NCI-H2227 treated with DMSO at 0.1 percent for 48 hours (cell line): ENCODE results near the gene CCDC142.

Experiments
- DNase-seq: peaks from one replicate; lab custom pipeline; 2025; lab: John Stamatoyannopoulos, UW

Gene CCDC142

GRCh38 chr2:74441170-74441689 lies 41.6 kb downstream of the CCDC142 start:
- no peak for DNase-seq

- DNase-seq: peak; percentile 67
Measured at GRCh38 chr2:74440378-74441169, 42.2 kb downstream of the CCDC142 start.

- peak; percentile 30 for DNase-seq
Measured at GRCh38 chr2:74439803-74440377, 42.9 kb downstream of the CCDC142 start.

- no peak for DNase-seq
Measured at GRCh38 chr2:74439373-74439772, 43.4 kb downstream of the CCDC142 start.

GRCh38 chr2:74438248-74438647 lies 44.5 kb downstream of the CCDC142 start:
- DNase-seq: no peak

- no peak for DNase-seq
Measured at GRCh38 chr2:74436848-74437695, 45.7 kb downstream of the CCDC142 start.

- no peak for DNase-seq
Measured at GRCh38 chr2:74436111-74436805, 46.5 kb downstream of the CCDC142 start.

GRCh38 chr2:74430502-74430901 lies 52.3 kb downstream of the CCDC142 start:
- no peak for DNase-seq

- no peak for DNase-seq
Measured at GRCh38 chr2:74429487-74430451, 53.0 kb downstream of the CCDC142 start.

GRCh38 chr2:74428675-74429074 lies 54.1 kb downstream of the CCDC142 start:
- no peak for DNase-seq

- no peak for DNase-seq
Measured at GRCh38 chr2:74427551-74427950, 55.2 kb downstream of the CCDC142 start.

GRCh38 chr2:74426181-74426758 lies 56.5 kb downstream of the CCDC142 start:
- DNase-seq: no peak

- DNase-seq: no peak
Measured at GRCh38 chr2:74425523-74425922, 57.3 kb downstream of the CCDC142 start.

GRCh38 chr2:74424995-74425406 lies 57.8 kb downstream of the CCDC142 start:
- DNase-seq: no peak

GRCh38 chr2:74424139-74424992 lies 58.4 kb downstream of the CCDC142 start:
- DNase-seq: no peak
